HG03097 (cell line): ENCODE results near the gene RTN4R.

Experiments used
- ATAC-seq: cut with Tn5 transposase; IDR thresholded peaks from one replicate; pipeline ENCODE4 v1.9.1; 2021; ENCODE audit not compliant: unreplicated experiment, low FRiP score

RTN4R gene

GRCh38 chr22:20204806-20205205 is 63.3 kb downstream of the RTN4R start:
- ATAC-seq, result no peak

GRCh38 chr22:20204311-20204710 is 63.8 kb downstream of the RTN4R start:
- ATAC-seq, result no peak

DNA sequence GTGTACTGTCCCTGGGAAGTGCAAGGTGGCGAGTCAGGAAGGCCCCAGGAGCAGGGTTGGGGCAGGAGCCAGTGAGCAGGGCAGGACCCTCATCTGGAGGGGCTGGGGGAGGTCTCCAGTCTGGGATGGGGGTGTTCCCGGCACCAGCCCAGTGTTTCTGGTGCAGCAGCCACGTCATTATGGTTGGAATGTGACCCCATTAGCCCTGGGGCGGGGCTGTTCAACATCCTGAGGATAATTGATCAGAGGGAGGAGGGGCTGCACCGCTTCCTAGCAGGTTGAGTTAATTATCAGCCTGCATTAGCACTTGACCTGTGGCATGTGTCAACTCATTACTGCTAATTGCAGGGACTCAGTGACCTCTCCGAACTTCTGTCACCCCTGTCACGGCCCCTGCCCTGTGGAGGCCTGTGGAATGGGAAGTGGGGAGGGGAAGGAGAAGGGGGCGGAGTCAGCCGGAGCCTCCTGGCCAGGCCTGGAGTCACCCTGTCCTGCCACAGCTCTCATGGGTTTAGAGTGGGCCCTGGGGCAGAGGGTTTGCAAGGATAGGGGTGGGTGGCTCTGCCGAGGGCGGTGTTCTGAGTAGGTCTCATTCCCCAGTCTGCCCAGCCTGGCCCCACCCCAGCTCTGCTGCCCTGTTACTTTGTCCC is 64.4 kb downstream of the RTN4R start:
- ATAC-seq, result no peak

DNA sequence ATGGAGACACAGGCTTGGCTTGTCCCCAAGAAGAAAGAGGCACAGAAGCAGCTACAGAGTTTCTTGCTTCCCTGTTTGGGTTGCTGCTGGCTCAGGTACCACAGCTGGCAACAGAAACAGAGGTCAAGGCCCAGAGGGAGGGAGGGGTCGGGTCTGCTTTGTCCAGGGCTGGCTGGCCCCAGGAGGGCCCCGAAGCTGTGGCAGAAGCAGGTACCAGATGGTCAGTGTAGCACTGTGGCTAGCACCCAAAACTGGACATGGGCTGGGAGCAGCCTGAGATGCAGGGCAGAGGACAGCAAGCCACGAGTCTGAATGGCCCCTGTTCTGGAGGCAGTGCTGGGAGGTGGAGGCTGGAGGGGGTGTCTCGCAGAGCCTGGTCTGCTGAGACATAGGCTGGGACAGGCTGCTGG is 65.0 kb downstream of the RTN4R start:
- ATAC-seq, result no peak

GRCh38 chr22:20201837-20202392 is 66.2 kb downstream of the RTN4R start:
- ATAC-seq, result no peak

GRCh38 chr22:20199906-20200305 is 68.2 kb downstream of the RTN4R start:
- no peak for ATAC-seq

- no peak for ATAC-seq
Measured at GRCh38 chr22:20199413-20199842, 68.7 kb downstream of the RTN4R start.

DNA sequence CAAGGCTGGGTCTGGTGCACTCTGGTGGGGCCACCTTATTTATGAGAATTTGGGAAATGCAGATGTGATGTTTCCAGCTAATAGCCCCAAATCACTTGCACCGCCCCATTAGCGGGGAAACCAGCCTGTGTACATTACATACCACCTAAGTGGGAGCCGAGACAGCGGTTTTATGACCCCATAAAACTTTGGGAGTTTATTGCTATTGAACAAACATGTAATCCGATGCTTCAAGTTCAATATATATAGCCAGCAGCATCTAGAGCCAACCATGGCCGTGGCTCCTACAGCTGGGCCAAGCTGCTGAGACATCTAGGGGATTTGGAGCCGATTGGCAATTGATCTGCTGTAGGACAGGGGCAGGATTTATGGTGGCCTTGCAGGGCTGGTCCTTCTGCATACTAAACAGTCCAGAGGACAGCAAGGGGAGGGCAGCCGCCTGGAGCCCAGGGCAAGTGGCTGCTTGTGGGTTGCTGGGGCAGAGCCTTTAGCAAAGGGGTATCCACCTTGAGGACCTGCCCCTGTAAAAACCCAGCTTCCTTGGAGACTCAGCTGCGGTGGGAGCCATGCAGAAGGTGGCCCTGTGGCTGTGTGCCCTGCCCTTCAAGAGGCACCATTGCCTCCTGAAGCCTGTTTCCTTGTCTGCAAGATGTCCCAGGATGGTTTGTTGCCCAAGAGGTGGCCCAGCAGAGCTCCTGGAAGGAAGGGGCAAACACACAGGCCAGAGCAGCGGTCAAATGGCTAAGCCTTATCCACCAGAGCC is 69.4 kb downstream of the RTN4R start:
- ATAC-seq, result no peak

- ATAC-seq, result no peak
Measured at GRCh38 chr22:20197407-20198030, 70.6 kb downstream of the RTN4R start.

GRCh38 chr22:20196094-20196842 is 71.8 kb downstream of the RTN4R start:
- no peak for ATAC-seq

GRCh38 chr22:20194681-20195593 is 73.2 kb downstream of the RTN4R start:
- no peak for ATAC-seq

- ATAC-seq, result no peak
Measured at GRCh38 chr22:20193761-20194494, 74.2 kb downstream of the RTN4R start.

DNA sequence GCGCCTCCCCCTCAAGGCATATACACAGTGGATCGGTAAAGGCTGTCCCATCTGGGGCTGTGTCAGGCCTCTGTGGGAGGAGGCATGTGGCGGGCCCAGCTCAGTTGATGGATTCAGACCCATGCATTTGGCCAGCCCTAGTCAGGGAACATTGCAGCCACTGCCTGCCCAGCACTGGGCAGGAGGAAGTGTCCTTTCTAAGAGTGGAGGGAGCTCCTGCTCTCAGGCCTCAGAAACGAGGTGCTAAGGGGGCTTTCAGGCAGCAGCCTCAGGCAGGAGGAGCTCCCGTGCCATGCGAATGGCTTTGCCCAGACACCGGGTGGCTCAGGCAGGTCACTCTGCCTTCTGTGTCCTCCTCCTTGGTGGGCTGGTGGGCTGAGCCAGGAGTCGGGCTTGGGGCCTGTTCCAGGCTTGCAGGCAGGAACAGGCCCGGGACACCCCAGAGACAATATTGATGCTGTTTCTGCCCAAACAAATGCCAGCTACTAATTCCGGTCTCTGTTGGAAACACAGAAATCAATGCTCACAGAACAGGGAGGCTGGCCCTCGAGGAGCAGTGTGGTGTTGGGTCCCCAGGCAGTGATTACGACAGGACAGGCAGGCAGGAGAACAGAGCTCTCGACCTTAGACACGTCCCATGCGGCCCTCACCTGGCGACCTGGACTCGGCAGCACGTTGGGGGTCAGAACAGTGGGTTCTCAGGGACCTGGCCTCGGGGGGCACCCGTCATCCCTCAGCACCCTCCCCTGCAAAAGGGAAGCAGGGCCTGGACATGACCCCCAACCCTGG is 75.0 kb downstream of the RTN4R start:
- no peak for ATAC-seq

DNA sequence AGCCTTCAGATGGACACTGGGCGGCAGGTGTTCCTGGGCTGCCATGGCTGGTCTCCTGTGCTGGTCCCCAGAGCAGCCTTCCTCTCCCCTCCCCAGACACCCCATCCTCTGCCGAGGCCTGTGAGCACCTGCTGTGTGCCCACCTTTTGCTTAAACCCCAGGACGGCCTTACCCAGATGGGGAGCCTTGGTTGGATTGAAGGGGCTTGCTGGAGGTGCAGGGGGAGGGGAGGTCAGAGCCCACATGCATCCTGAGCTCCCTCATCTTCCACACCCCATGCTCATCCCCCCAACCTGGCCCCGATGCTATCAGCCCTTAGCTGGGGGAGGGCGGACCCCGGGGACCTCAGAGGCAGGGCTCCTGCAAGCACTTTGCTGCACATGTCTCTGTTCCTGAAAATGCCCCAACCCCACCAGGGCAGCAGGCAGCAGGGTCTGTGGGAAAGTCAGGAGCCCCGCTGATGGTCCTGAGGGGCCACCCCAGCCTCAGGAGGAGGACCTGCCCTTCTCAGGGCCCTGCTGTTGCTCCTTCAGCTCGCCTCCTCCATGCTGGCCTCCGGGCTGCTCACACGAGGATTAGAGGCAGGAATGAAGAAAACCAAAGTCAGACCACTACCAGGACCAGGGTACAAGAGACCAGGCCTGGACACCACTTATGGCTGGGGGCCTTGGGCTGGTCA is 75.7 kb downstream of the RTN4R start:
- ATAC-seq, result no peak

DNA sequence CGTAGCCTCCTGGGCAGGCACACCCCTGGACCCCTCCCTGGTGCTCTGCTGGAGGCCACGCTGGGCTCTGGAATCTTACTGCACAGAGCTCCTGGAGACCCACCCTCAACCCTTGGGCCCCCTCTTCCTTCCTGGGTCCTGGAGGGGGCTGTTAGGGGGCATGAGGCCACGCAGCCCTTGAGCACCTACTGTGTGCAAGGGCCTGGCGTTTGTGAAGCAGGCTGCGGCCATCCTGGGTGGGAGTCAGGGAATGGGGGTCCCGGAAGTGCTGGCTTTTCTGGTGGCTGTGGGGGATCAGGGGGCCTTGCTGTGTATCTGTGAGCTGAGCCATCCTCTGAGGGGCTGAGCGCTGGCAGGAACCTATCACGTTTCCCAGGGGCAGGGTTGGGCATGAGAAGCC is 76.3 kb downstream of the RTN4R start:
- ATAC-seq, result no peak
